ENCODE measurements around the gene SYNE3.

Gene SYNE3, protein sequence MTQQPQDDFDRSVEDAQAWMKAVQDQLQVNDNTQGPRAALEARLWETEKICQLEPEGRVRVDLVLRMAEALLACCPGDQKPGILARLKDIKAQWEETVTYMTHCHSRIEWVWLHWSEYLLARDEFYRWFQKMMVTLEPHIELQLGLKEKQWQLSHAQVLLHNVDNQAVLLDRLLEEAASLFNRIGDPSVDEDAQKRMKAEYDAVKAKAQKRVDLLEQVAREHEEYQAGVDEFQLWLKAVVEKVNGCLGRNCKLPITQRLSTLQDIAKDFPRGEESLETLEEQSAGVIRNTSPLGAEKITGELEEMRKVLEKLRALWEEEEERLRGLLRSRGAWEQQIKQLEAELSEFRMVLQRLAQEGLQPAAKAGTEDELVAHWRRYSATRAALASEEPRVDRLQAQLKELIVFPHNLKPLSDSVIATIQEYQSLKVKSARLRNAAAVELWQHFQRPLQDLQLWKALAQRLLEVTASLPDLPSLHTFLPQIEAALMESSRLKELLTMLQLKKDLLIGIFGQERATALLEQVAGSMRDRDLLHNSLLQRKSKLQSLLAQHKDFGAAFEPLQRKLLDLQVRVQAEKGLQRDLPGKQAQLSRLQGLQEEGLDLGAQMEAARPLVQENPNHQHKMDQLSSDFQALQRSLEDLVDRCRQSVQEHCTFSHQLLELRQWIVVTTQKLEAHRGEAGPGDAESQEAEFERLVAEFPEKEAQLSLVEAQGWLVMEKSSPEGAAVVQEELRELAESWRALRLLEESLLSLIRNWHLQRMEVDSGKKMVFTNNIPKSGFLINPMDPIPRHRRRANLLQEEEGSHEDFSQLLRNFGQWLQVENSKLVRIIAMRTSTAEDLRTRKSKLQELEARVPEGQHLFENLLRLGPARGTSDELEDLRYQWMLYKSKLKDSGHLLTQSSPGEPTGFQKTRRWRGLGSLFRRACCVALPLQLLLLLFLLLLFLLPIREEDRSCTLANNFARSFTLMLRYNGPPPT

GRCh38 chr14:95516554-95517181, at the start of gene SYNE3:
SYNE3 (minus strand) TSS chr14:95516650; CDS start chr14:95475821, 40,829 bp downstream.
- no peak for DNase-seq

DNA sequence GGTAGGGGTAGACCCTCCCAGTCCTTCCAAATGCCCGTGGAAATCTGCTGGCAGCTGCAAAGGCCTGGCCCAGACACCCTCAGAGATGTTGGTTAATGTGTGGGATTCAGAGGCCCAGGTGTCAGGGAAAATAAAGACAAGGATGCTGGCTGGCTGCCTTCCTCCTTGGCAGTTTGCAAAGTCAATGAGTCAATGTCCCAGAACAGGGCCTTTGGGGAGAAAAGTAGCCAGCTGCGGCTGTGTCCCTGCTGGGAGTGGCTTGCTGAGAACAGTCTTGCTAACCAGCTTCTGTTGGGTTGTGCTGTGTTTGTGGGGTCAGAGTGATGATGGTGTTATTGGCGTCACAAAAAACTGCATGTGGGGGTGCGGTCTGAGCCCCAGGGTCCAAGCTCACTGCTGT, 47.6 kb upstream of the SYNE3 start:
- no peak for DNase-seq

DNA sequence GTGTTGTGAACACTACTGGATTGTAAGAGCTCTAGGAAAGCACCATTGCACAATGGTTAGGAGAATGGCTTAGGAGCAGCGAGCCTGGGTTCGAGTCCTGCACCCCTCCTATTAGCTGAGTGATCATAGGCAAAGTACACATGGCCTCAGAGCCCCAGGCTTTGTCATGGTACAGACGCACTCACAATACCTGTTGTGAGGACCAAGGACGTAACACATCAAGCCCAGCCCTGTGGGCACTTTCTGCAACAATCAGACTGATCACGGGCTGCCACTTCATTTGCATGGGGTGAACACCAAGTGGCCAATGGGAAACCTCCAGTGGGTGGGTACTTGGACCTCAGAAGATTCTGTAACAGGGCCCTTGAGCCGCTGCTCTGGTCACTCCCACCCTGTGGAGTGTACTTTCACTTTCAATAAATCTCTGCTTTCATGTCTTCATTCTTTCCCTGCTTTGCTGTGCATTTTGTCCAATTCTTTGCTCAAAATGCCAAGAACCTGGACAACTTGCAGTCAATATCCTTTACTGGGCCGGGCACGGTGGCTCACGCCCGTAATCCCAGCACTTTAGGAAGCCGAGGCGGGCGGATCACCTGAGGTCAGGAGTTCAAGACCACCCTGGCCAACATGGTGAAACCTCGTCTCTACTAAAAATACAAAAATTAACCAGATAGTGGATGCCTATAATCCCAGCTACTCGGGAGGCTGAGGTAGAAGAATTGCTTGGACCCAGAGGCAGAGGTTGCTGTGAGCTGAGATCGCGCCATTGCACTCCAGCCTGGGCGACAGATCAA, 46.6 kb upstream of the SYNE3 start:
- no peak for DNase-seq

- DNase-seq, result peak; percentile 92 to 93
These were observed 44.6 kb upstream of the SYNE3 start for GRCh38 chr14:95561001-95561412.

DNA sequence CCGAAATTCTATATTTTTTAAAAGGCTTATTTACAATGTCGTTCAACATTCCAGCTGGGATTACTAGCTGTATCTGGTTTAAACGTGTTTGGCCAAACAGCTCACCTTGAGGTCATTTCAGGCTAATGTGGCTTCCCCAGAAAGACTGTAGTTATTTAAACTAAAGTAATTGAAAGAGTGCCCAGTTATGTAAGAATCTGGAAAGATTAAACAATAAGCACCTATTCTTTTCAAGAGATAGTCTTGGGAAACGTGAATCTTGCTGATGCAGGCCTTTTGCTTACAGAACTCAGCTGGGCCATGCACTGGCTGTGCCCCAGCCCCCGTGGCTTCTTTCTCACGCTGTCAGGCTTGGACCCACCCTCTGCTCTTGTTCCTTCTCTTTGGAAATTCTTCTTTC, 42.8 kb upstream of the SYNE3 start:
- no peak for DNase-seq

GRCh38 chr14:95557832-95558231, 41.4 kb upstream of the SYNE3 start:
- DNase-seq, result no peak

- no peak for DNase-seq
These were observed 40.8 kb upstream of the SYNE3 start for GRCh38 chr14:95557291-95557690.

- DNase-seq, result no peak
These were observed 38.6 kb upstream of the SYNE3 start for GRCh38 chr14:95555053-95555452.

DNA sequence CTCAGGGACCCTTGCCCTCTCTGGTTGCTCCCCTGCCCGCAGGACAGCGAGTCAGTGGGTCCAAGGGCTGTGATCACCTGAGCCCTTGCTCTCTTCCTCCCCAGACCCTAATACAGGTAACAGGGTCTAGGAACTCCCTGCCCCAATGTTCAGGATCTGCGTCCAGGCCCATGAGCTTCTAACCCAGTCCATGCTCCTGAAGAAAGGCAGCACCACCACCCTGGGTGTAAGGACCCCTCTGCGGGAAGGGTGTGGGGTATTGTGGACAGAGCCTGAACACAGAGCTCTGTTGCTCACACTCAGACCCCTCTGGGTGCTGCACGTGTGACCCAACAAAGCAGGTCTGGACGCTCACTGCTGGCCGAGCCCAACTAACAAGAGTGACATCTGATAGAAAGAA, 36.7 kb upstream of the SYNE3 start:
- DNase-seq, result no peak

- no peak for DNase-seq
These were observed 35.0 kb upstream of the SYNE3 start for GRCh38 chr14:95551435-95551834.

DNA sequence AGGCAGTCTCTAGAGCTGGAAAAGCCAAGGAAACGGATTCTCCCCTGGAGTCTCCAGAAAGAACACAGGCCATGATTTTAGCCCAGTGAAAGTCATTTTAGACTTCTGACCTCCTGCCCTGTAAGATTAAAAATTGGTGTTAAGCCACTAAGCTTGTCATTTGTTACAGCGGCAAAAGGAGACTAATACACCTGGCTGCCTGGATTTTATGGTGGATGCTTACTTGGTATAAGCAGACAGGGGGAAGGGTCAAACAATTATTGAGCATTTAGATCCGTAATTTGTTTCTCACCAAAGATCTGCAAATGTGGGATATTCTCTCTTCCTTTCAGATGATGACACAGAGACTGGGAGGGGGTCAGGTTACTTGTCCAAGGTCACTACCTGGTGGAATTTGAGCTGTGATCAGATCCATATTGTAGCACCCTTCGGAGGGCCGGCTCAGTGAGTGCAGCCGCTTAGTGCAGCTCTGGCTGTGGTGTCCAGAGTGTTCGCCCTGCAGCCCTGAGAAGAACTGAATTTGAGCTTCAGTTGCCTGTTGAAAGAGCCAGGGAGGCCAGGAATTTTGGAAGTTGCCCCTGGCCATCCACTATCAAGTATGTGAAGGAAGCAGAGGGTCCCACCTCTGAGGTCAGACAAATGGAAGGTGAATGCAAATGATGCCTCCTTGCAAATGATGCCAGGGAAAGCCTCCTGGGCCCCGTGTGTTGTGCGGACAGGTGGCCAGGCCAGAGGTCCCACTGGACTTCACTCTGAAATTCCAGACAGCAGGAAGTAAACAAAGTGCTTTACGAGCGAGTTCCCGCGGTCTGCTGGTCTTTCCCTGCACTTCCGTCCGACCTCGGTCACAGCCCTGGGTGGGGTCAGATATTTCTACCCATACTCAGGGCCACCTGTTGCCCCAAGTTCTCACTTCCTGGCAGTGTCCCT, 33.5 kb upstream of the SYNE3 start:
- no peak for DNase-seq

DNA sequence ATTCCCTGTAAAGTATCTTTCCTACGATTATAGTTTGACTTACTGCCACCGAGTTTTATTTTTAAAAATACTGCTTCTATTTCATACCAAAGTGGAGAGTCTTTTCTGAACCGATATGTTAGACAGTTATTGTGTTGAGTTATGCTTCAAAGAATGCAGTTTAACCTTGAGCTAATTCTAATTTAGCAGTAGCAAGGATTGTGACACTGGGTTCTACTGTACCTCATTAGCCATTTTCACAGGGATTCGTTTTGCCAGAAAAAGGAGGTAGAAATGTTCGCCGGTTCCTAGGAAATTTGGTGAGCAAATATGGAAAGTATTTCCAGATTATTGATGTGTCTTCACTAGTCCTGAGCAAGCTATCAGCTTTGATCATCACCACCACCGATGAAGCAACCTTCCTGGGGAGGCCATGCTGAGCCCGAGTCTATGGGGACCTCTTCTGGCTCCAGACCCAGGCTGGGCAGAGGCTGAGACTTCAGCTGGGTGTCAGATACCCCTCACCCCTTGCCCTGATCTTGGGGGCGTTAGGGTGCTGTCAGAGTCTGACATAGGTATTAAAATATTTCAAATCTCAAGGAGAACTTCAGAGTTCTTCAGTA, 32.0 kb upstream of the SYNE3 start:
- DNase-seq, result no peak

GRCh38 chr14:95547626-95548327, 31.3 kb upstream of the SYNE3 start:
- DNase-seq, result no peak

DNA sequence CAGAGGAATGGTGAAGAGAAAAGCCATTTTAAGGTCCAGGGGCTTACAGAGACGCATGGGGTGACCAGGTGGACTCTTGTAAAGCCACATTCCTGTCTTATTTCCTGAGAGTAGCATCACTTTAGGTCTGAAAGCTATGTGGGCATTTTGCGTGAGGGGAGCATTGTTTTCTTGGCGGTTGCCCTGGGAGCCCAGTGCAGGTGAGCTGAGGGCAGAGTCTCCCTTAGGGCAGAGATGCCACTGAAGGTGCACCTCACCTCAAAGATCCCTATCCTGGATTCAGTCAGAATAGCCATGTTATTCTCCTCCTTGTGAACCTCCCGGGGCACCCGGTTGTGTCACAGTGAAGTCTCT, 30.8 kb upstream of the SYNE3 start:
- DNase-seq, result no peak

GRCh38 chr14:95545515-95546168, 29.2 kb upstream of the SYNE3 start:
- no peak for DNase-seq

GRCh38 chr14:95544588-95544987, 28.1 kb upstream of the SYNE3 start:
- DNase-seq, result no peak

DNA sequence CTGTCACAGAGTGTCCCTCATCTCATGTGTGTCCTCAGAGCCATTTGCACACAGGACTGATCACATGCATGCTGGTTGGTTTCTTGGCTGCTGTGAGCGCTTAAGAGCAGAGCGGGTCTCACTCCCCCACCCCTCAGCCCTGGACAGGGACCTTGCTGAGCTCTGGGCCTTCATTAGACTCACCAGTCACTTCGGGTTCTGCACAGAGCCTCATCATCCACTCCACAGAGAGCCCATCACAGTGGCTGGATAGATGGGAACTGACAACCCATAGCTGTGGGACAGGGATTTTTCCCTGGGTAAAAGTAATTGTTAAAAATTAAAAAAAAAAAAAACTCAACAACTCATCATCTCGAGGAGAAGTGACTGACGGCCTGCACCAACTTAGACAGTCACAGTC, 26.6 kb upstream of the SYNE3 start:
- no peak for DNase-seq

GRCh38 chr14:95541932-95542930, 25.8 kb upstream of the SYNE3 start:
- no peak for DNase-seq
